Spleen (tissue), 7 donors: ENCODE data around the gene GSE1.

ENCODE experiments used
- POLR2A ChIP-seq, 3 donors: fragments of 450-650 bp; IDR thresholded peaks; one replicate each; pipeline ENCODE4 v1.5.1; 2017; ENCODE audit warnings: antibody characterized with exemption in 3 of 3, mild to moderate bottlenecking in 1 of 3
- POLR2AphosphoS5 ChIP-seq, 3 donors: sonication (generic); formaldehyde crosslinking; IDR thresholded peaks; one replicate each; pipeline ENCODE4 v1.5.1; 2017; ENCODE audit warnings: antibody characterized with exemption in 3 of 3
- TF ChIP-seq, protein P1 (sequence below), 11 experiments: fragments of 200-600 bp in 7 of 11; fragments of 450-650 bp in 4 of 11; sonication (generic) in 4 of 11; IDR thresholded peaks in 8 of 11; conservative IDR thresholded peaks in 3 of 11; 1 replicate in 7 of 11; 2 replicates in 4 of 11; pipeline versions ENCODE4 v1.4.0 to v1.8.0; 2016 to 2021; ENCODE audit warnings: antibody characterized with exemption in 11 of 11, inconsistent platforms in 4 of 11, mild to moderate bottlenecking in 1 of 11
- donor health status: DM: no; HTN: no; CAD: no; lungs with moderate emphysema.
- donor health status: DM: no; HTN: no; CAD: no.
- donor health status: DM: no; HTN: no; CAD: no.

DNA sequence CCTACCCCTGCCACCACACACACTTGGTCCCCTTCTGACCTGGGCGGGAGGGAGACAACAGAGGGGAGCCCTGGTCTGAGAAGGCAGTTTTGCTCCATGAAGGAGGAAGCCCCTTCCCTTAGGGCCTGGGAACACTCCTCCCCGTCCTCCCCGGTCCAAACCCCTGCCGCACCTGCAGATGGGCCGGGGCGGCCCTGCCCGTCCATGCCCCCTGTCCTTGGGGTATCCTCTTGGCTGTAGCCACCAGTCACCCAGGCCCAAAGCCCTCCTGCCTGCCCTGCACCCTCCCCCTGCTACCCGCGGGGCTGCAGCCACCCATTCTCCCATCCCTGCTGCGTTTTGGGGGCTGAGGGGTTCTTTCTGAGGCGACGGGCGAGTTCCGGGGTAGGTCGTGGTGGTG lies 33.9 kb downstream of the GSE1 start:
- TF ChIP-seq, protein P1, sequence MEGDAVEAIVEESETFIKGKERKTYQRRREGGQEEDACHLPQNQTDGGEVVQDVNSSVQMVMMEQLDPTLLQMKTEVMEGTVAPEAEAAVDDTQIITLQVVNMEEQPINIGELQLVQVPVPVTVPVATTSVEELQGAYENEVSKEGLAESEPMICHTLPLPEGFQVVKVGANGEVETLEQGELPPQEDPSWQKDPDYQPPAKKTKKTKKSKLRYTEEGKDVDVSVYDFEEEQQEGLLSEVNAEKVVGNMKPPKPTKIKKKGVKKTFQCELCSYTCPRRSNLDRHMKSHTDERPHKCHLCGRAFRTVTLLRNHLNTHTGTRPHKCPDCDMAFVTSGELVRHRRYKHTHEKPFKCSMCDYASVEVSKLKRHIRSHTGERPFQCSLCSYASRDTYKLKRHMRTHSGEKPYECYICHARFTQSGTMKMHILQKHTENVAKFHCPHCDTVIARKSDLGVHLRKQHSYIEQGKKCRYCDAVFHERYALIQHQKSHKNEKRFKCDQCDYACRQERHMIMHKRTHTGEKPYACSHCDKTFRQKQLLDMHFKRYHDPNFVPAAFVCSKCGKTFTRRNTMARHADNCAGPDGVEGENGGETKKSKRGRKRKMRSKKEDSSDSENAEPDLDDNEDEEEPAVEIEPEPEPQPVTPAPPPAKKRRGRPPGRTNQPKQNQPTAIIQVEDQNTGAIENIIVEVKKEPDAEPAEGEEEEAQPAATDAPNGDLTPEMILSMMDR (IDR thresholded peaks at IDR 0.05 in 8 of 11, conservative IDR thresholded peaks at IDR 0.05 in 3 of 11) = no peak
- TF ChIP-seq POLR2A (IDR thresholded peaks at IDR 0.05) (no peak), POLR2AphosphoS5 (IDR thresholded peaks at IDR 0.05) (no peak)
